ENCODE data around the gene ABCG4. TPM values are rescaled to one million over a fixed set of nuclear protein-coding genes. Genes with fewer than 3 reads are reported as not detected.

Gene ABCG4
- total and polyA plus RNA-seq, 9 of the 15 experiments (the other 6 are each of a cell fraction or from before 2014, with no cell fraction given), result 0.03 to 0.11 (median 0.07) TPM; not detected in 4

GRCh38 chr11:119181677-119182412 lies 33.0 kb downstream of the ABCG4 start (continued):
- TF ChIP-seq MXD1 (CRISPR knock-in tag; IDR thresholded peaks at IDR 0.05; ENCODE audit: borderline replicate concordance, poor library complexity, severe bottlenecking), result no peak
- no peak for TF ChIP-seq ZNF707 (CRISPR knock-in tag; conservative IDR thresholded peaks at IDR 0.05)
- TF ChIP-seq DLX4 (CRISPR knock-in tag; IDR thresholded peaks at IDR 0.05), result no peak
- TF ChIP-seq SMARCE1 (IDR thresholded peaks at IDR 0.05), result peak; percentile 58; the same call in 1 of the 2 replicates
- no peak for TF ChIP-seq ZNF717 (CRISPR knock-in tag; IDR thresholded peaks at IDR 0.05)
- no peak for TF ChIP-seq NFE2L1 (tag; IDR thresholded peaks at IDR 0.05; ENCODE audit: borderline replicate concordance, low read depth)
- no peak for TF ChIP-seq ELK1 (CRISPR knock-in tag; IDR thresholded peaks at IDR 0.05)
- TF ChIP-seq ELF4 (CRISPR knock-in tag; IDR thresholded peaks at IDR 0.05), result 0 out of 2 replicates have a peak, but pooled peaks have one; percentile 26
- no peak for TF ChIP-seq ILK (tag; IDR thresholded peaks at IDR 0.05; ENCODE audit: borderline replicate concordance, low read depth)
- TF ChIP-seq CHD4 (IDR thresholded peaks at IDR 0.05; ENCODE audit: insufficient read depth, insufficient replicate concordance, low read depth, low read length, poor library complexity, severe bottlenecking), result no peak
- TF ChIP-seq CLOCK (CRISPR knock-in tag; IDR thresholded peaks at IDR 0.05; ENCODE audit: borderline replicate concordance), result no peak
- TF ChIP-seq ARID1B (IDR thresholded peaks at IDR 0.05), result peak; percentile 37; the same call in 1 of the 2 replicates
